ENCODE measurements around the gene SFRP5.

SFRP5 gene

DNA sequence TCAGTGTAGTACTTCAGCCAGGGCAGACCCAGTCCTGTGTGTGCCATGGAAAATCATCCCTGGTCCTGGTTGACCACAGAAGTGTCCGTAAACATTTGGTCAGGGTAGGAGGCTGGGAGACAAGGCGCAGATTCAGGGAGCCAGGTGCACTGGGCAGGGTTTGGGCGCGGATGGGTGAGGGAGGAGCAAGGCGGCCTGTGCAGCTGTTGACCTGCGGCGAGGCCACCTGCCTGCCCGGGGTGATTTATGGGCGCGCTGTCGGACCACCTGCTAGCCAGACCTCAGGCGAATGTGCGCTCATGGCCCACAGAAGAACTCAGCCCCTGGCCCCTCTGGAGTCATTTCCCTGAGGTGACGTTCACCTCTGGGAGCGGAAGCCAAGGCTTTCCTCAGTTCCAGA, 6.6 kb downstream of the SFRP5 start:
- no peak for TF ChIP-seq FOXM1 (IDR thresholded peaks at IDR 0.05; ENCODE audit: borderline replicate concordance, low read depth)
- TF ChIP-seq NFIC (IDR thresholded peaks at IDR 0.05): no peak
- TF ChIP-seq, protein P1, sequence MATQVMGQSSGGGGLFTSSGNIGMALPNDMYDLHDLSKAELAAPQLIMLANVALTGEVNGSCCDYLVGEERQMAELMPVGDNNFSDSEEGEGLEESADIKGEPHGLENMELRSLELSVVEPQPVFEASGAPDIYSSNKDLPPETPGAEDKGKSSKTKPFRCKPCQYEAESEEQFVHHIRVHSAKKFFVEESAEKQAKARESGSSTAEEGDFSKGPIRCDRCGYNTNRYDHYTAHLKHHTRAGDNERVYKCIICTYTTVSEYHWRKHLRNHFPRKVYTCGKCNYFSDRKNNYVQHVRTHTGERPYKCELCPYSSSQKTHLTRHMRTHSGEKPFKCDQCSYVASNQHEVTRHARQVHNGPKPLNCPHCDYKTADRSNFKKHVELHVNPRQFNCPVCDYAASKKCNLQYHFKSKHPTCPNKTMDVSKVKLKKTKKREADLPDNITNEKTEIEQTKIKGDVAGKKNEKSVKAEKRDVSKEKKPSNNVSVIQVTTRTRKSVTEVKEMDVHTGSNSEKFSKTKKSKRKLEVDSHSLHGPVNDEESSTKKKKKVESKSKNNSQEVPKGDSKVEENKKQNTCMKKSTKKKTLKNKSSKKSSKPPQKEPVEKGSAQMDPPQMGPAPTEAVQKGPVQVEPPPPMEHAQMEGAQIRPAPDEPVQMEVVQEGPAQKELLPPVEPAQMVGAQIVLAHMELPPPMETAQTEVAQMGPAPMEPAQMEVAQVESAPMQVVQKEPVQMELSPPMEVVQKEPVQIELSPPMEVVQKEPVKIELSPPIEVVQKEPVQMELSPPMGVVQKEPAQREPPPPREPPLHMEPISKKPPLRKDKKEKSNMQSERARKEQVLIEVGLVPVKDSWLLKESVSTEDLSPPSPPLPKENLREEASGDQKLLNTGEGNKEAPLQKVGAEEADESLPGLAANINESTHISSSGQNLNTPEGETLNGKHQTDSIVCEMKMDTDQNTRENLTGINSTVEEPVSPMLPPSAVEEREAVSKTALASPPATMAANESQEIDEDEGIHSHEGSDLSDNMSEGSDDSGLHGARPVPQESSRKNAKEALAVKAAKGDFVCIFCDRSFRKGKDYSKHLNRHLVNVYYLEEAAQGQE (IDR thresholded peaks at IDR 0.05; ENCODE audit: low read depth): no peak

DNA sequence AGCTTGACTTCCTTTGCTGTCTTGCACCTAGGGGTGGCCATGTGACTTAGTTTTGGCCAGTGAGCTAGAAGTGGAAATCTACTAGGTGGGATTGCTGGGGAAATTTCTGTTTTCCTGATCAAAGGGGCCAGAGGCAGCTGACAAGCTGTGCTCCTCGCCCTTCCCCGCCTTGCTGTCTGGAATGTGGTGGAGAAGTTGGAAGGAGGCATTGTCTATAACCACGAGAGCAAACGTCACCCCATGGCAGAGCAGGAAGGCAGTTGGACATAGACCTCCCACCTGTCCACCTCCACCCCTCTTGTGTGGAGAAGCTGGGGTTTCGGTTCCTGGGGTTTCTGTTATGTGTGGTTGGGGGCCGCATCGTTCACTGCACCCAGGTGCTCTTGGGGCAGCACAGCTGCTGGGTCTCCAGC, 7.3 kb downstream of the SFRP5 start:
- TF ChIP-seq, protein P2, sequence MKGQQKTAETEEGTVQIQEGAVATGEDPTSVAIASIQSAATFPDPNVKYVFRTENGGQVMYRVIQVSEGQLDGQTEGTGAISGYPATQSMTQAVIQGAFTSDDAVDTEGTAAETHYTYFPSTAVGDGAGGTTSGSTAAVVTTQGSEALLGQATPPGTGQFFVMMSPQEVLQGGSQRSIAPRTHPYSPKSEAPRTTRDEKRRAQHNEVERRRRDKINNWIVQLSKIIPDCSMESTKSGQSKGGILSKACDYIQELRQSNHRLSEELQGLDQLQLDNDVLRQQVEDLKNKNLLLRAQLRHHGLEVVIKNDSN (IDR thresholded peaks at IDR 0.05): peak; percentile 62
- no peak for TF ChIP-seq YY1 (IDR thresholded peaks at IDR 0.05; ENCODE audit: low read depth)
- TF ChIP-seq FOXM1 (IDR thresholded peaks at IDR 0.05; ENCODE audit: borderline replicate concordance, low read depth): no peak

DNA sequence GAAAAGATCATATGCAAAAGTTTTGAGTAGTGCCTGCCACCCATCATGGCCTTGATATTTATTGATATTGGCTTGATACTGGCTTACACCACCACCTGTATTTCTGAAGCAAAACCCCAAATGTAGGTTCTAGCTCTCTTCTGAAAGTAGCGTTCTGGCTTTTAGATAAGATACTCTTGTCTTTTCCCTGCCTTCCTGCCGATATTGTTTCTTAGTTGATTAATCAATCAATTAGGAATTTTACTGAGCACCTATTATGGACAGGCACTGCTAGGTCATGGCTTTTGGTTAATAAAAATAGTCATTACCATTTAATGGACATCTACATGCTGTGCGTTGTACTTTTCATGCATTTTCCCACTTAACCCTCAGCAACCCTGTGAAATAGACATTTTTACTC, 7.9 kb downstream of the SFRP5 start:
- TF ChIP-seq CREB1 (IDR thresholded peaks at IDR 0.05; ENCODE audit: low read depth): no peak
- no peak for TF ChIP-seq TEAD4 (IDR thresholded peaks at IDR 0.05)
- no peak for TF ChIP-seq YY1 (IDR thresholded peaks at IDR 0.05; ENCODE audit: low read depth)
- no peak for TF ChIP-seq EGR1 (IDR thresholded peaks at IDR 0.05)

DNA sequence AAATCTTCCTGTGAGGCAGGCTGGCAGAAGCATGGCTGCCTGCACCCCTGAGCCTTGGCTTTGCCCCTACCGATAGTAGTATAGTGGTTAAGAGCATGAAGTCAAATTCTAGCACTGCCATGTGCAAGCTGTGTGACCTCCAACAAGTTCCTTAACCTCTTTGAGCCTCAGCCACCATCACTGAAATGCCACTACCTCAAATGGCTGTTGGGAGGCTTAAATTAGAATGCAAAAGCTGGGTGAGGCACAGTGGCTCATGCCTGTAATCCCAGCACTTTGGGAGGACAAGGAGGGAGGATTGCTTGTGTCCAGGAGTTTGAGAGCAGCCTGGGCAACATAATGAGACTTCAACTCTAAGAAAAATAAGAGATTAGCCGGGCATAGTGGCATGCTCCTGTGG, 8.4 kb downstream of the SFRP5 start:
- TF ChIP-seq YY1 (IDR thresholded peaks at IDR 0.05; ENCODE audit: low read depth) (no peak), CEBPB (IDR thresholded peaks at IDR 0.05) (no peak), FOXM1 (IDR thresholded peaks at IDR 0.05; ENCODE audit: borderline replicate concordance, low read depth) (no peak), TEAD4 (IDR thresholded peaks at IDR 0.05) (no peak), TCF12 (IDR thresholded peaks at IDR 0.05; ENCODE audit: low read depth) (no peak), ZBTB7A (IDR thresholded peaks at IDR 0.05; ENCODE audit: low read depth) (no peak), RAD21 (IDR thresholded peaks at IDR 0.05; ENCODE audit: low read depth) (no peak), NFIC (IDR thresholded peaks at IDR 0.05) (no peak), EP300 (IDR thresholded peaks at IDR 0.05; ENCODE audit: borderline replicate concordance) (no peak), TAF1 (IDR thresholded peaks at IDR 0.05; ENCODE audit: low read depth) (no peak), CREB1 (IDR thresholded peaks at IDR 0.05; ENCODE audit: low read depth) (no peak), EGR1 (IDR thresholded peaks at IDR 0.05) (no peak)
- TF ChIP-seq, protein P1 (IDR thresholded peaks at IDR 0.05; ENCODE audit: low read depth): no peak
- TF ChIP-seq, protein P3, sequence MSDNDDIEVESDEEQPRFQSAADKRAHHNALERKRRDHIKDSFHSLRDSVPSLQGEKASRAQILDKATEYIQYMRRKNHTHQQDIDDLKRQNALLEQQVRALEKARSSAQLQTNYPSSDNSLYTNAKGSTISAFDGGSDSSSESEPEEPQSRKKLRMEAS (IDR thresholded peaks at IDR 0.05): no peak
- TF ChIP-seq, protein P2 (IDR thresholded peaks at IDR 0.05): no peak

DNA sequence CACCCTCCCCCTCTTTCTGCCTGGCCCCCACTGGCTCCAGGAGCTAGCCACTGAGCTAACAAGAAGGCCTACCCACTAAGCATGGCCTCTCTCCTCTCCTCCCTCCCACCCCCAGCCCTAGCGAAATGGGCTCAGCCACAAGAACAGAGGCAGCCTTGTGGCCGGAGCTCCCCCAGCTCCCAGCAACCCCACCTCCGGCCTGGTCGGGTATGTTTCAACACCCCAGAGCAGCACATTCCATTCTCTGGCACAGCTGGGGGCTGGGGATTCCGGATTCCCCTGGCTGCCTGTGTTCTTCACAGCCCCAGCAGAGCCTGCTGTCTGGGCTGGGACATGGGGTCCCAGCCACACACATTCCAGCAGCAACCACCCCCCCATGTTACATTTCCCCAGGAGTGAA, 9.0 kb downstream of the SFRP5 start:
- TF ChIP-seq TAF1 (IDR thresholded peaks at IDR 0.05; ENCODE audit: low read depth) (no peak), TEAD4 (IDR thresholded peaks at IDR 0.05) (no peak), ZBTB7A (IDR thresholded peaks at IDR 0.05; ENCODE audit: low read depth) (no peak), RAD21 (IDR thresholded peaks at IDR 0.05; ENCODE audit: low read depth) (no peak)

DNA sequence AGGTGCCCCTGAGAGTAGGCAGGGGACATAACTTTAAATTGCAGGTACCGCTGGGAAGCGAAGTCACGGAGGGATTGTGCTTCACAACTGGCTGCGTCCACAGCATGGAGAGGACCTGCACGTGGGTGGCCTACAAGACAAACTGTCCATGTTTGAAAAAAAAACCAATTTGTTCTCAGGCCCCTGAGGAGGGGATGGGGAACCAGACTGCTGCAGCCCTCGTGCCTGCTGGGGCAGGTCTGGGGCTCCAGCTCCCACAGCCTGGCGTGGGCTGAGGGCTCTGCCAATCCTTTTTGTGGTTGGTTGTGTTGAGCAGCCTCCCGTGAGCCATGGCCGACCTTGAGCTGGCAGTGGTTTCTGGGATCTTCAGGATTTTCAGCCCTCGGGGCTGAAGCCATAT, 9.7 kb downstream of the SFRP5 start:
- TF ChIP-seq TEAD4 (IDR thresholded peaks at IDR 0.05) (no peak), ZBTB7A (IDR thresholded peaks at IDR 0.05; ENCODE audit: low read depth) (no peak), FOXM1 (IDR thresholded peaks at IDR 0.05; ENCODE audit: borderline replicate concordance, low read depth) (no peak), RAD21 (IDR thresholded peaks at IDR 0.05; ENCODE audit: low read depth) (no peak), TAF1 (IDR thresholded peaks at IDR 0.05; ENCODE audit: low read depth) (no peak)
- TF ChIP-seq, protein P1 (IDR thresholded peaks at IDR 0.05; ENCODE audit: low read depth): no peak

All from Ishikawa (cell line).